WERI-Rb-1 (cell line): Measurements from ENCODE around the gene ZNF79.

Source experiments
- DNase-seq: peaks from one replicate; pipeline ENCODE4 v3.0.0-alpha.2; 2020
- H3K27ac ChIP-seq: fragments of 250-450 bp; sonication (Bioruptor Pico); 2 replicates; pipeline ENCODE4 v1.5.1; 2020; ENCODE audit warnings: mild to moderate bottlenecking, moderate library complexity
- H3K27me3 ChIP-seq: fragments of 250-450 bp; sonication (Bioruptor Pico); 2 replicates; pipeline ENCODE4 v1.5.1; 2021; ENCODE audit warnings: mild to moderate bottlenecking, low read depth, moderate library complexity; ENCODE audit not compliant: insufficient read depth, severe bottlenecking
- H3K36me3 ChIP-seq: fragments of 250-450 bp; sonication (Bioruptor Pico); 2 replicates; pipeline ENCODE4 v1.5.1; 2020; ENCODE audit warnings: mild to moderate bottlenecking, moderate library complexity
- H3K4me3 ChIP-seq: 2 replicates; pipeline ENCODE4 v1.5.1; 2011; ENCODE audit warnings: low read depth, mild to moderate bottlenecking, control low read depth, low read length
- H3K9me3 ChIP-seq: fragments of 250-450 bp; sonication (Bioruptor Pico); 2 replicates; pipeline ENCODE4 v1.5.1; 2021; ENCODE audit warnings: mild to moderate bottlenecking, moderate library complexity; ENCODE audit not compliant: severe bottlenecking
- TF ChIP-seq, protein P1 (sequence below): IDR thresholded peaks from 2 replicates; pipeline ENCODE4 v1.5.1; 2011; ENCODE audit warnings: low read depth, mild to moderate bottlenecking, control low read depth, inconsistent platforms, low read length

ZNF79 gene

DNA sequence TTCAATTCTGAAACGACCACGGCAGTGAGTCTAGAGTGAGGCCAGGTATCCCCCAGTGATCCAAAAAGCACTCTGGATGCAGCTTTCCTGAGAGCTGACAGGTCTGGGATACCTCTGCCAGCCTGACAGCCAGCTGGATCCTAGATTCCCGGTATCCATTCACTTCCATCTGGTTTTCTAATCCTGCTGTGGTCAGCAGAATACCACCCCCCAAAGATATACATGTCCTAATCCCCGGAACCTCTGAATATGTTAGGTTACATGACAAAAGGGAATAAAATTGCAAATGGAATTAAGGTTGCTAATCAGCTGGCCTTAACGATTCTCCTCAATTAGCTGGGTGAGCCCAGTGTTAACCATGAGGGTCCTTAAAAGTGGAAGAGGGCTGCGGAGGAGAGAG, 1.4 kb upstream of the ZNF79 start:
- H3K4me3 ChIP-seq, result peak overlapping the region; percentile 97
- peak overlapping the region; percentile 99 for H3K27ac ChIP-seq

DNA sequence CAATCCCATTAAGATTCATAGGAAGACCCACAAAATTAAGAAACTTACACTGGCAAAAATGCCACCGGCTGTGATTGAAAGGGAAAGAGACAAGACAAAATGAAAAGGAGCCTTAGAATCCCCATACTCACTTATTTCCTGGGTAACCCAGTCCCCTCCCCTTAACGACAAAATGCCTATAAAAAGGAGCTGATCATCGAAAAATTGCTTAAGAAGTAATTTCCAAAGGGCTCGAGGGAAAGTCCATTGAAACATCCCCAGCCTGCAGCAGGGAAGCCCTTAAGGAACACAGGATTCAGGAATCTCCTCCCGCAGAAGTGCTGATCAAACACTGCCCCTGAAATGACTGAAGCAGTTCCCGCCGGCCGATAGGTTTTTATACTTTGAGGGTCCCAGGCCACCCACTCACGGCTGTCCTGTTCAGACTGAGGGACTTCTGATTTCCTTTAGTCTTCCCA, 677 bp upstream of the ZNF79 start:
- DNase-seq, result no peak
- H3K4me3 ChIP-seq, result peak overlapping the region; percentile 97
- TF ChIP-seq, protein P1, sequence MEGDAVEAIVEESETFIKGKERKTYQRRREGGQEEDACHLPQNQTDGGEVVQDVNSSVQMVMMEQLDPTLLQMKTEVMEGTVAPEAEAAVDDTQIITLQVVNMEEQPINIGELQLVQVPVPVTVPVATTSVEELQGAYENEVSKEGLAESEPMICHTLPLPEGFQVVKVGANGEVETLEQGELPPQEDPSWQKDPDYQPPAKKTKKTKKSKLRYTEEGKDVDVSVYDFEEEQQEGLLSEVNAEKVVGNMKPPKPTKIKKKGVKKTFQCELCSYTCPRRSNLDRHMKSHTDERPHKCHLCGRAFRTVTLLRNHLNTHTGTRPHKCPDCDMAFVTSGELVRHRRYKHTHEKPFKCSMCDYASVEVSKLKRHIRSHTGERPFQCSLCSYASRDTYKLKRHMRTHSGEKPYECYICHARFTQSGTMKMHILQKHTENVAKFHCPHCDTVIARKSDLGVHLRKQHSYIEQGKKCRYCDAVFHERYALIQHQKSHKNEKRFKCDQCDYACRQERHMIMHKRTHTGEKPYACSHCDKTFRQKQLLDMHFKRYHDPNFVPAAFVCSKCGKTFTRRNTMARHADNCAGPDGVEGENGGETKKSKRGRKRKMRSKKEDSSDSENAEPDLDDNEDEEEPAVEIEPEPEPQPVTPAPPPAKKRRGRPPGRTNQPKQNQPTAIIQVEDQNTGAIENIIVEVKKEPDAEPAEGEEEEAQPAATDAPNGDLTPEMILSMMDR, result no peak
- no peaks in the 10 kb centered on the region for H3K27me3 ChIP-seq
- H3K9me3 ChIP-seq, result no peaks in the 10 kb centered on the region
- H3K27ac ChIP-seq, result peak overlapping the region; percentile 99
- H3K36me3 ChIP-seq, result peaks cover 35% of the 10 kb centered on the region

More for the DNA sequence above, 1.4 kb upstream of the ZNF79 start:
- H3K9me3 ChIP-seq, result no peaks in the 10 kb centered on the region
- peaks cover 30% of the 10 kb centered on the region for H3K36me3 ChIP-seq
- TF ChIP-seq, protein P1, result no peak
- peak; percentile 59 for DNase-seq
- no peaks in the 10 kb centered on the region for H3K27me3 ChIP-seq

DNA sequence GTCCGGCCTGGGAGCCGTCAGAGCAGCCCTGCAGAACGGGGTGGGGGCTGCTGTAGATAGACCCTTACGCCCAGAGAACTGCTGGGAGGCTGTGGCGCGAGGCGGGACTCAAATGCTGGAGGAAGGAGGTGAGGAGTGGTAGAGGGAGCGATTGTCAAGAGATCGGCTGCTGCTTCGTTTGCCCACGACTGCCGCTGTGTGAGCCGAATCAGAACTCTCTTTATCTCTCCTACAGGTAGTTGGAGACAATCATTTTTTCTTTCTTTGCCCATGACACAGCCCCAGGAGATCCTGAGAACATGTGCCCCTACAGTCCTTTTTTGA, 456 bp downstream of the ZNF79 start:
- peak overlapping the region; percentile 97 for H3K4me3 ChIP-seq
- DNase-seq, result no peak
- no peaks in the 10 kb centered on the region for H3K9me3 ChIP-seq
- no peaks in the 10 kb centered on the region for H3K27me3 ChIP-seq
- peak overlapping the region; percentile 99 for H3K27ac ChIP-seq
- TF ChIP-seq, protein P1, result 0 out of 2 replicates have a peak, but pooled peaks have one; percentile 5
- H3K36me3 ChIP-seq, result peaks cover 46% of the 10 kb centered on the region

DNA sequence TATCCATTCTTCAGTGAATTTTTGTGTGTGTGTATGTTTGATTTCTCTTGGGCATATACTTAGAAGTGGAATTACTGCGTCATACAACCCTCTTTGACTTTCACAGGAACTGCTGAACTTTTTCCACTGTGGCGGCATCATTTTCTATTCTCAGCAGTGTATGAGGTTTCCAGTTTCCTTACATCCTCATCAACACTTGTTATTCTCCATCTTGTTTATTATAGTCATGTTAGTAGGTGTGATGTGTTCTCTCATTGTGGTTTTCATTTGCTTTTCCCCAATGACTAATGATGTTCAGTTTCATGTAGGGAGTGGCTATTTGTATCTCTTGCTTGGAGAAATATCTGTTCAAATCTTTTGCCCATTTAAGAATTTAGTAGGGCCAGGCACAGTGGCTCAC, 2.6 kb downstream of the ZNF79 start:
- H3K36me3 ChIP-seq, result peaks cover 66% of the 10 kb centered on the region
- TF ChIP-seq, protein P1, result no peak
- no peak overlapping the region for H3K27ac ChIP-seq
- H3K9me3 ChIP-seq, result no peaks in the 10 kb centered on the region
- no peak overlapping the region for H3K4me3 ChIP-seq
- no peaks in the 10 kb centered on the region for H3K27me3 ChIP-seq
- DNase-seq, result no peak

DNA sequence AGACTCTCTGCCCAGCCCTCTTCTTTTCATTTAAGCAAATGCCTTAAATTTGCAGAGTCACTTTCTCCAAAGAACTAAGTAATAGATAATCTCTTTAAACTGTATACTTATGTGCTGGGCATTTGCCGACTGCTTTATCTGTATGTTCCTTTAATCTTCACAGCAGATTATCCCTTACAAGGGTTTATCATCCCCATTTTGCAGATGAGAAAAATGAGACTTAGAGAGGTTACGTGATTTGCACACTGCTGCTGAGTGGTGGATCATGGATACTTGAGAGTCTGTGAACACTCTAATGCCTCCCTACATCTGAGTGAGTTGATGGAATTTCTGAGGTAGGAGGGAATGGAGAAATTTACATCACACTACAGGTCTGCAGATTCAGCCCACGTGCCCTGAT, 4.2 kb downstream of the ZNF79 start:
- H3K4me3 ChIP-seq, result no peak overlapping the region
- no peaks in the 10 kb centered on the region for H3K27me3 ChIP-seq
- no peak overlapping the region for H3K27ac ChIP-seq
- TF ChIP-seq, protein P1, result no peak
- no peak for DNase-seq
- H3K36me3 ChIP-seq, result peaks cover 79% of the 10 kb centered on the region
- H3K9me3 ChIP-seq, result no peaks in the 10 kb centered on the region

DNA sequence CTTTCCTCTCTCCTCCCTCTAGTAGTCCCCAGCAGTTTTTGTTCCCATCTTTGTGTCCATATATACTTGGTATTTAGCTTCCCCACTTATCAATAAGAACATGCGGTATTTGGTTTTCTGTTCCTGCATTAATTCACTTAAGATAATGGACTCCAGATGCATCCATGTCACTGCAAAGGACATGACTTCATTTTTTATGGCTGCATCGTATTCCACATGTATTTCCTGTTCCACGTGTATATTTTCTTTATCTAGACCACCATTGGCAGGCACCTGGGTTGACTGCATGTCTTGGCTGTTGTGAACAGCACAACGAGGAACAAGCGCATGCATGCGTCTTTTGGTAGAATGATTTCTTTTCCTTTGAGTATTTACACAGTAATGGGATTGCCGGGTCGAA, 6.2 kb downstream of the ZNF79 start:
- TF ChIP-seq, protein P1, result no peak
- H3K9me3 ChIP-seq, result no peaks in the 10 kb centered on the region
- no peak overlapping the region for H3K27ac ChIP-seq
- no peak overlapping the region for H3K4me3 ChIP-seq
- no peaks in the 10 kb centered on the region for H3K27me3 ChIP-seq
- DNase-seq, result no peak
- peaks cover 92% of the 10 kb centered on the region for H3K36me3 ChIP-seq
